ENCODE data around the gene SMIM28.

Gene SMIM28

DNA sequence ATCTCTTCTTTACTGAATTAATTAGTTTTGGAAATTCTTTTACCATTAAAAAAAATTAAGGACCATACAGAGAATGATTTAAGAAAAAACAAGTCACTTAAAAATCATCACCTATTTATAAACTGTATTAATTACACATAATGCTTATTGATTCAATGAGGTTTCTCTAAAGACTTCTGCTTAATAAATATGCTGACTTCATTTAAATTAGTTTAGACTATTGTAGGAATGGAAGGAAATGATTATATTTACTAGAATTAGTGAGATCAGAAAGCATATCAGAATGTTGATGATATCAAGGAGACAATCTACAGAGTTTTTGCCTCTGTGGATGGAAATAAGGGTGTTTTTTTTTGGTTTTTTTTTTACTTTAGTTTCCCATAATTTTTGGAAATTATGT, 34.6 kb upstream of the SMIM28 start (continued):
- TF ChIP-seq ESRRG (CRISPR knock-in tag; IDR thresholded peaks at IDR 0.05) (no peak), TCF4 (CRISPR knock-in tag; IDR thresholded peaks at IDR 0.05; ENCODE audit: borderline replicate concordance) (no peak), ZNF565 (CRISPR knock-in tag; conservative IDR thresholded peaks at IDR 0.05; ENCODE audit: low read depth) (no peak), CSDC2 (CRISPR knock-in tag; IDR thresholded peaks at IDR 0.05) (no peak)

DNA sequence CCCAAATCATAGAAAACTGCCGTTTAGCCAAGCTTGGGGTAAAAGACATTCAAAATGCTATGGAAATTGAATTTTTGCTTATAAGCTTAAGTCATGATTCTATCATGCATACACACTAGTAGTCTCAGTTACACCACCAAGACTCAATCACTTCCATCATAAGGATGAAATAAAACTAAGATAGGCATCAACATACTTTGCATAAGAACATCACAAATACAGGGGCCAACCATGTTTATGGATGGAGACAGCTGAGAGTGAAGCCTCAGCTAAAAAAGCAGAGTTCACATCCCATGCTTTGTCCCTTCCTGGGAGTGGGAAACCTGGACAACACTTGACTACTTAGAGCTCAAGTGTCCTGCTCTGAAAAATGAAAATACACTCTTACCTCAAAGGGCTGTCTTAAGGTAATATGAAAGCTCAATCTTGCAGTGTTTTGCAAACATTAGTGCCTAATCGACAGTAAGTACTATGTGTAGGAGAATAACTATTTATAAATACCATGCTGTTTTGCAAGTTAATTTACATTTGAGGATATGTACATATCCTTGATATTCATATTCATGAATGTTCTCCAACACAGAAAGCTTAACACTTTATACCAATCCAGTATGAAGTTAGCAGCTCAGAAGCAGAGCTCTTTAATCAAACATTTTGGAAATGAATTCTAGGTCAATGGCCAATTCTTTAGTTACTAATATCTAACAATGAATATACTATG, 32.0 kb upstream of the SMIM28 start:
- TF ChIP-seq ZC3H10 (CRISPR knock-in tag; IDR thresholded peaks at IDR 0.05) (no peak), ISL1 (CRISPR knock-in tag; IDR thresholded peaks at IDR 0.05) (no peak), GLIS3 (CRISPR knock-in tag; IDR thresholded peaks at IDR 0.05) (no peak), CSDC2 (CRISPR knock-in tag; IDR thresholded peaks at IDR 0.05) (no peak), ZNF8 (CRISPR knock-in tag; IDR thresholded peaks at IDR 0.05) (no peak), ZFP30 (CRISPR knock-in tag; IDR thresholded peaks at IDR 0.05) (no peak)
- ATAC-seq = no peak

DNA sequence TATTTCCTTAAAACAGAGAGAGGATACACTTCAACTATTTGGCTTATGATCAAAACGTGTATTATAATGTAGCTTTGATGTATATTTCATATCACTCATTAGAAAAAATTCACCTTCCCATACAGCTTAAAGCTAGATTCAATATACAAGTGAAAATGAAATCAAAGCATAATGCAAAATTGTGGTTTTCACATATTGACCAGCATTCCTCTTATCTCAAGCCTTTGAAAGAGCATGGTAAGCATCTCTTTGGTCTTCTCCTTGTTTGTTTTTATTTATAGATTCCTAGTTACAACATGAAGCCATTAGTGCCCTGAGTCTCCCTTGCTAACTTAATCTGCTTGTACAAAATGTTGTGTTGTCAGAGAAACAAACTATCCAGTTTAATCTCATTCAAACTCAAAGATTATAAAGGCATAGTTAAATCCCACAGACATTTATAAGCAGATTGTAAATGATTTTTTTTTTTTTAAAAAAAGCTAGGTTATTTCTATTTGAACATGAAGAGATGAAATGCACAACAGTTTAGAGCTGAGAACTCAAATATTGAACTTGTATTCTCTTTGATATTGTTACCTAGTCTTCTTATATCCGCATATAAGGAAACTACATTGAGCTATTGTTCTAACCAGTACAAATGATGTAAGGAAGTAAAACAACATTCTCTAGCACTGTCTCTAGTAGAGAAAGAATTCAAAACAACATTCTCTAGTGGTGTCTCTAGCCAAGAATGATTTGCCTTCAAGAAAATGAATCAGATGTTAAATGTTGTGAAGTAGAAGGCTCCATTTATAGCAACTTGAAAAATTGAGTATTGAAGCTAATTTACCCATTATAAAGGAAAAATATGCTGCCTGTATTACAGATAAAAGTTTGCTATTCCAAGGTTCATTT, 31.2 kb upstream of the SMIM28 start:
- TF ChIP-seq ZFP3 (CRISPR knock-in tag; IDR thresholded peaks at IDR 0.05) = no peak
- ATAC-seq = no peak

DNA sequence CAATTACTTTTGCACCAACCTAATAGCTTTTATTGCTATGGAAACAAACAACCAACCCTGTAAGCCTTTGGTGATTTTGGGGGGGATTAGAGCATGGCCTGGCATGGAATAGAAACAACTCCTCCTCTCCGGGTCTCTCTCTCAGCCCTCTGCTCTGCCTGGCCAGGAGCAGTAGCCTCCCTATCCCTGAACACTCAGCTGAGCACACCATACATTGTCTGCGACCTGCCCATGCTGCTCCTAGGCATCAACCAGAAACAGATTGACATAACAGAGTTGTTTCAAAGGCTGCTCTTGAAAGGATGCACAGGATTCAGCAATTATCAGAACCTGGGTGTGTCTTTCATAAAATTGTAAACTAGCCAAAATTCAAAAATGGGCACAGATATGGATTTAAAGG, 29.8 kb upstream of the SMIM28 start:
- no peak for TF ChIP-seq PPARA (CRISPR knock-in tag; IDR thresholded peaks at IDR 0.05; ENCODE audit: borderline replicate concordance)
- TF ChIP-seq ZNF8 (CRISPR knock-in tag; IDR thresholded peaks at IDR 0.05) = no peak
- TF ChIP-seq, protein P1, sequence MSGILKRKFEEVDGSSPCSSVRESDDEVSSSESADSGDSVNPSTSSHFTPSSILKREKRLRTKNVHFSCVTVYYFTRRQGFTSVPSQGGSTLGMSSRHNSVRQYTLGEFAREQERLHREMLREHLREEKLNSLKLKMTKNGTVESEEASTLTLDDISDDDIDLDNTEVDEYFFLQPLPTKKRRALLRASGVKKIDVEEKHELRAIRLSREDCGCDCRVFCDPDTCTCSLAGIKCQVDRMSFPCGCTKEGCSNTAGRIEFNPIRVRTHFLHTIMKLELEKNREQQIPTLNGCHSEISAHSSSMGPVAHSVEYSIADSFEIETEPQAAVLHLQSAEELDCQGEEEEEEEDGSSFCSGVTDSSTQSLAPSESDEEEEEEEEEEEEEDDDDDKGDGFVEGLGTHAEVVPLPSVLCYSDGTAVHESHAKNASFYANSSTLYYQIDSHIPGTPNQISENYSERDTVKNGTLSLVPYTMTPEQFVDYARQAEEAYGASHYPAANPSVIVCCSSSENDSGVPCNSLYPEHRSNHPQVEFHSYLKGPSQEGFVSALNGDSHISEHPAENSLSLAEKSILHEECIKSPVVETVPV (CRISPR knock-in tag; IDR thresholded peaks at IDR 0.05) = no peak
- no peak for TF ChIP-seq CSDC2 (CRISPR knock-in tag; IDR thresholded peaks at IDR 0.05)
- no peak for TF ChIP-seq OSR1 (CRISPR knock-in tag; IDR thresholded peaks at IDR 0.05)
- TF ChIP-seq ISL1 (CRISPR knock-in tag; IDR thresholded peaks at IDR 0.05) = no peak
- TF ChIP-seq ESRRG (CRISPR knock-in tag; IDR thresholded peaks at IDR 0.05) = no peak
- no peak for ATAC-seq

DNA sequence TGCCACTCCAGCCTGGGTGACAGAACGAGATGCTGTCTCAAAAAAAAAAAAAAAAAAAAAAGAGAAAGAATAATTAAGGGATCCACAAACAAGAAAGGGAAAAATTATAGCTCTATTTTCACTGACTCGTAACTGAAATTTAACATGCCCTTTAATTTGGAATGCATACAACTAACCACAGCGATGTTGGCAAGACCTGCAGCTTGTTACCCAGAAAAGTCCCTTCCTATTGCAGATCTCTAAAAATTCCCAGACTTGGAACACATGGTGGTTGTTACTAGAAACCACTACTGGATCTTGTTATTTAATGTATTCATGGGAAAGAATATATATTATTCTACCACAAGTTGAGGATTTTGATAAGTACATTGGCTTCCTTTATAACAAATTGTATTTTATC, 27.8 kb upstream of the SMIM28 start:
- ATAC-seq = no peak
- TF ChIP-seq ISL1 (CRISPR knock-in tag; IDR thresholded peaks at IDR 0.05) = no peak
- TF ChIP-seq CSDC2 (CRISPR knock-in tag; IDR thresholded peaks at IDR 0.05) = no peak
- TF ChIP-seq, protein P1 (CRISPR knock-in tag; IDR thresholded peaks at IDR 0.05) = no peak
- no peak for TF ChIP-seq ZNF565 (CRISPR knock-in tag; conservative IDR thresholded peaks at IDR 0.05; ENCODE audit: low read depth)
- no peak for TF ChIP-seq ZFP30 (CRISPR knock-in tag; IDR thresholded peaks at IDR 0.05)
- no peak for TF ChIP-seq ZNF70 (CRISPR knock-in tag; IDR thresholded peaks at IDR 0.05)
- no peak for TF ChIP-seq BACH2 (CRISPR knock-in tag; IDR thresholded peaks at IDR 0.05; ENCODE audit: borderline replicate concordance)
- TF ChIP-seq TOX (CRISPR knock-in tag; IDR thresholded peaks at IDR 0.05; ENCODE audit: borderline replicate concordance) = no peak
- no peak for TF ChIP-seq PPARA (CRISPR knock-in tag; IDR thresholded peaks at IDR 0.05; ENCODE audit: borderline replicate concordance)
- TF ChIP-seq, protein P2, sequence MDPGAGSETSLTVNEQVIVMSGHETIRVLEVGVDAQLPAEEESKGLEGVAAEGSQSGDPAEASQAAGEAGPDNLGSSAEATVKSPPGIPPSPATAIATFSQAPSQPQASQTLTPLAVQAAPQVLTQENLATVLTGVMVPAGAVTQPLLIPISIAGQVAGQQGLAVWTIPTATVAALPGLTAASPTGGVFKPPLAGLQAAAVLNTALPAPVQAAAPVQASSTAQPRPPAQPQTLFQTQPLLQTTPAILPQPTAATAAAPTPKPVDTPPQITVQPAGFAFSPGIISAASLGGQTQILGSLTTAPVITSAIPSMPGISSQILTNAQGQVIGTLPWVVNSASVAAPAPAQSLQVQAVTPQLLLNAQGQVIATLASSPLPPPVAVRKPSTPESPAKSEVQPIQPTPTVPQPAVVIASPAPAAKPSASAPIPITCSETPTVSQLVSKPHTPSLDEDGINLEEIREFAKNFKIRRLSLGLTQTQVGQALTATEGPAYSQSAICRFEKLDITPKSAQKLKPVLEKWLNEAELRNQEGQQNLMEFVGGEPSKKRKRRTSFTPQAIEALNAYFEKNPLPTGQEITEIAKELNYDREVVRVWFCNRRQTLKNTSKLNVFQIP (CRISPR knock-in tag; IDR thresholded peaks at IDR 0.05; ENCODE audit: borderline replicate concordance, low read depth) = no peak
- TF ChIP-seq ZC3H10 (CRISPR knock-in tag; IDR thresholded peaks at IDR 0.05) = no peak
- no peak for TF ChIP-seq ZNF8 (CRISPR knock-in tag; IDR thresholded peaks at IDR 0.05)
- no peak for TF ChIP-seq TCF4 (CRISPR knock-in tag; IDR thresholded peaks at IDR 0.05; ENCODE audit: borderline replicate concordance)

DNA sequence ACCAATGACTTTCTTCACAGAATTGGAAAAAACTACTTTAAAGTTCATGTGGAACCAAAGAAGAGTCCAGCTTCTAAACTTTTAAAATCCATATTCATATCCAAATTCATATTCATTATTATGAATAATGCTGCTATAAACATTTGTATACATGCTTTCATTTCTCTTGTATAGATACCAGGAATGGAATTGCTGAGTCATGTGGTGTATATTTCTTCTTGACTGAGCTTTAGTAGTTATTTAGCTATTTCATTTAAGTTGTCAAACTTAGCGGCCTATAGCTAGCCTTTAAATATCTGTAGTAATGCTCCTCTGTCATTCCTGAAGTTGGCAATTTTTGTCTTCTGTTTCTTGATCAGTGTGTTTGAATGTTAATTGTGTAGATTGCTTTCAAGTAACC, 19.8 kb upstream of the SMIM28 start:
- no peak for ATAC-seq
- TF ChIP-seq, protein P3, sequence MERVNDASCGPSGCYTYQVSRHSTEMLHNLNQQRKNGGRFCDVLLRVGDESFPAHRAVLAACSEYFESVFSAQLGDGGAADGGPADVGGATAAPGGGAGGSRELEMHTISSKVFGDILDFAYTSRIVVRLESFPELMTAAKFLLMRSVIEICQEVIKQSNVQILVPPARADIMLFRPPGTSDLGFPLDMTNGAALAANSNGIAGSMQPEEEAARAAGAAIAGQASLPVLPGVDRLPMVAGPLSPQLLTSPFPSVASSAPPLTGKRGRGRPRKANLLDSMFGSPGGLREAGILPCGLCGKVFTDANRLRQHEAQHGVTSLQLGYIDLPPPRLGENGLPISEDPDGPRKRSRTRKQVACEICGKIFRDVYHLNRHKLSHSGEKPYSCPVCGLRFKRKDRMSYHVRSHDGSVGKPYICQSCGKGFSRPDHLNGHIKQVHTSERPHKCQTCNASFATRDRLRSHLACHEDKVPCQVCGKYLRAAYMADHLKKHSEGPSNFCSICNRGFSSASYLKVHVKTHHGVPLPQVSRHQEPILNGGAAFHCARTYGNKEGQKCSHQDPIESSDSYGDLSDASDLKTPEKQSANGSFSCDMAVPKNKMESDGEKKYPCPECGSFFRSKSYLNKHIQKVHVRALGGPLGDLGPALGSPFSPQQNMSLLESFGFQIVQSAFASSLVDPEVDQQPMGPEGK (CRISPR knock-in tag; IDR thresholded peaks at IDR 0.05; ENCODE audit: borderline replicate concordance) = no peak
- TF ChIP-seq ZNF8 (CRISPR knock-in tag; IDR thresholded peaks at IDR 0.05) (no peak), RARB (CRISPR knock-in tag; IDR thresholded peaks at IDR 0.05) (no peak), ZNF70 (CRISPR knock-in tag; IDR thresholded peaks at IDR 0.05) (no peak), CSDC2 (CRISPR knock-in tag; IDR thresholded peaks at IDR 0.05) (no peak), PPARA (CRISPR knock-in tag; IDR thresholded peaks at IDR 0.05; ENCODE audit: borderline replicate concordance) (no peak), ZNF565 (CRISPR knock-in tag; conservative IDR thresholded peaks at IDR 0.05; ENCODE audit: low read depth) (no peak), TOX (CRISPR knock-in tag; IDR thresholded peaks at IDR 0.05; ENCODE audit: borderline replicate concordance) (no peak)
- TF ChIP-seq, protein P2 (CRISPR knock-in tag; IDR thresholded peaks at IDR 0.05; ENCODE audit: borderline replicate concordance, low read depth) = no peak
- TF ChIP-seq, protein P1 (CRISPR knock-in tag; IDR thresholded peaks at IDR 0.05) = no peak
